Measurements from ENCODE around the gene PAN3.
"Not testable (repeated sequence)": the region's sequence is repeated elsewhere in the genome, so short reads cannot be mapped to it uniquely, and the experiment has no call there.

Gene PAN3

GRCh38 chr13:28137596-28137995 lies 749 bp upstream of the PAN3 start:
- no peak for TF ChIP-seq CTCF (IDR thresholded peaks at IDR 0.05; ENCODE audit: low read depth, low read length)
- no peak for DNase-seq (ENCODE audit: extremely low read depth, low read depth)

GRCh38 chr13:28138756-28139470 lies 568 bp downstream of the PAN3 start:
- no peak for TF ChIP-seq CTCF (IDR thresholded peaks at IDR 0.05; ENCODE audit: low read depth, low read length)
- peak; percentile 84 for DNase-seq (ENCODE audit: extremely low read depth, low read depth)

GRCh38 chr13:28140433-28141125 lies 2.2 kb downstream of the PAN3 start:
- DNase-seq (ENCODE audit: extremely low read depth, low read depth), result no peak
- no peak for TF ChIP-seq CTCF (IDR thresholded peaks at IDR 0.05; ENCODE audit: low read depth, low read length)

- DNase-seq (ENCODE audit: extremely low read depth, low read depth), result not testable (repeated sequence)
These were observed 3.2 kb downstream of the PAN3 start for GRCh38 chr13:28141542-28141941.

DNA sequence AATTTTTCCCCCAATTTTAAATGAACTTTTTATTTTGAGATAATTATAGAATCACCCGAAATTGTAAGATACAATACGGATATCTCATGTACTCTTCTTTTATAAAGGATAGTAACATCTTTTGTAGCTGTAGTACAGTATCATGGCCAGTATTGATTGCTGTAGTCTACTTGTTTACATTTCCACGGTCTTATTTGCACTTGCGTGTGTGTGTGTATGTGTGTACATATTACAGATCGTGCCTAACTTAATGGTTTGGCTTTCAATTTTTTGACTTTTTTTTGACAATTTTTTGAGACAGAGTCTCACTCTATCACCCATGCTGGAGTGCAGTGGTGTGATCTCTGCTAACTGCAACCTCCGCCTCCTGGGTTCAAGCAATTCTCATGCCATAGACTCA lies 6.7 kb downstream of the PAN3 start:
- no peak for TF ChIP-seq CTCF (IDR thresholded peaks at IDR 0.05; ENCODE audit: low read depth, low read length)
- DNase-seq (ENCODE audit: extremely low read depth, low read depth), result no peak

DNA sequence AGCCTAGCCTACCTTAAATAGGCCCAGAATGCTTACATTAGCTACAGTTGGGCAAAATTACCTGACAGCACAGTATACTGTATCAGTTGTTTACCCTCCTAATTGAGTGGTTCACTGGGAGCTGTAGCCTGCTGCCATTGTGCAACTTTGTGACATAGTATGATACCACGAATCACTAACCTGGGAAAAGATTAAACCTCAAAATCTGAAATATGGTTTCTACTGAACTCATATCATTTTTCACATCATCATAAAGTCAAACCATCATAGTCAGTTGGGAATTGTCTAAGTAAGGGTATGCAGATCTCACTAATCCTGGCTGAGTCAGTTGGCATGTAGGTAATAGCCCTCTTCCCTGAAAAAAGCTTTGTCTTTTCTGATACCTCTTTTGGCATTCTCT lies 9.2 kb downstream of the PAN3 start:
- no peak for DNase-seq (ENCODE audit: extremely low read depth, low read depth)
- no peak for TF ChIP-seq CTCF (IDR thresholded peaks at IDR 0.05; ENCODE audit: low read depth, low read length)

DNA sequence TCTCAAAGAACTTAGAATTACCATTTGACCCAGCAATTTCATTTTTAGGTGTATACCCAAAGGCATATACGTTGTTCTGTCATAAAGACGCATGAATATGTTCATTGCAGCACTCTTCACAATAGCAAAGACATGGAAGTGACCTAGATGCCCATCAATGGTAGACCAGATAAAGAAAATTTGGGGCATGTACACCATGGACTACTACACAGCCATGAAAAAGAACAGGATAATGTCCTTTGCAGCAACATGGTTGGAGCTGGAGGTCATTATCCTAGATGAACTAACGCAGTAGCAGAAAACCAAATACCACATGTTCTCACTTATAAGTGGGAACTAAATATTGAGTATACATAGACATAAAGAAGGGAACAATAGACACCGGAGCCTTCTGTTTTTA lies 20.7 kb downstream of the PAN3 start:
- TF ChIP-seq CTCF (IDR thresholded peaks at IDR 0.05; ENCODE audit: low read depth, low read length), result no peak
- no peak for DNase-seq (ENCODE audit: extremely low read depth, low read depth)

Measured in AG09319 (cell line).